Activated T-cell treated with anti-CD3 and anti-CD28 coated beads, Interleukin-2, amount 50 U/mL, for 72 hours (primary cell): ENCODE measurements around the gene COL5A1. TPM values are rescaled to one million over a fixed set of nuclear protein-coding genes. Genes with fewer than 3 reads are reported as not detected.
"Not testable (repeated sequence)": the region's sequence is repeated elsewhere in the genome, so short reads cannot be mapped to it uniquely, and the experiment has no call there.

Experiments used
- ATAC-seq, 2 donors: fragments of 150-1000 bp; cut with Tn5 transposase; replicated peaks in 1 of 2; 2 replicates each; pipeline ENCODE4 v1.10.0; 2021; ENCODE audit warnings: moderate library complexity in 2 of 2, mild to moderate bottlenecking in 1 of 2
- DNase-seq, 2 donors: peaks; one replicate each; pipeline ENCODE4 v3.0.0; 2021 to 2022; ENCODE audit warnings: mixed read lengths in 1 of 2
- H3K27ac Mint-ChIP-seq: one replicate; pipeline ENCODE4 v1.8.0; 2022; ENCODE audit warnings: mild to moderate bottlenecking, moderate library complexity, mixed read lengths
- H3K27me3 Mint-ChIP-seq: one replicate; pipeline ENCODE4 v1.8.0; 2022; ENCODE audit warnings: low read depth, mixed read lengths
- H3K36me3 Mint-ChIP-seq, 2 donors: one replicate each; pipeline ENCODE4 v1.8.0; 2022; ENCODE audit warnings: mixed read lengths in 2 of 2, mild to moderate bottlenecking in 1 of 2; ENCODE audit not compliant: insufficient read depth in 2 of 2
- H3K4me1 Mint-ChIP-seq: one replicate; pipeline ENCODE4 v1.8.0; 2022; ENCODE audit warnings: low read depth, mixed read lengths
- H3K4me3 Mint-ChIP-seq, 2 donors: one replicate each; pipeline ENCODE4 v1.8.0; 2022; ENCODE audit warnings: mild to moderate bottlenecking in 2 of 2, mixed read lengths in 2 of 2, moderate library complexity in 2 of 2
- H3K9me3 Mint-ChIP-seq, 2 donors: one replicate each; pipeline ENCODE4 v1.8.0; 2022; ENCODE audit warnings: mixed read lengths in 2 of 2
- total RNA-seq, 2 donors: library from RNA; stranded (reverse); gene quantifications; one replicate each; pipeline ENCODE4 v1.2.3, GENCODE V29; 2022

COL5A1 gene
- total RNA-seq, 2 donors from 2014 or later, result 0.49 TPM; not detected in 1

DNA sequence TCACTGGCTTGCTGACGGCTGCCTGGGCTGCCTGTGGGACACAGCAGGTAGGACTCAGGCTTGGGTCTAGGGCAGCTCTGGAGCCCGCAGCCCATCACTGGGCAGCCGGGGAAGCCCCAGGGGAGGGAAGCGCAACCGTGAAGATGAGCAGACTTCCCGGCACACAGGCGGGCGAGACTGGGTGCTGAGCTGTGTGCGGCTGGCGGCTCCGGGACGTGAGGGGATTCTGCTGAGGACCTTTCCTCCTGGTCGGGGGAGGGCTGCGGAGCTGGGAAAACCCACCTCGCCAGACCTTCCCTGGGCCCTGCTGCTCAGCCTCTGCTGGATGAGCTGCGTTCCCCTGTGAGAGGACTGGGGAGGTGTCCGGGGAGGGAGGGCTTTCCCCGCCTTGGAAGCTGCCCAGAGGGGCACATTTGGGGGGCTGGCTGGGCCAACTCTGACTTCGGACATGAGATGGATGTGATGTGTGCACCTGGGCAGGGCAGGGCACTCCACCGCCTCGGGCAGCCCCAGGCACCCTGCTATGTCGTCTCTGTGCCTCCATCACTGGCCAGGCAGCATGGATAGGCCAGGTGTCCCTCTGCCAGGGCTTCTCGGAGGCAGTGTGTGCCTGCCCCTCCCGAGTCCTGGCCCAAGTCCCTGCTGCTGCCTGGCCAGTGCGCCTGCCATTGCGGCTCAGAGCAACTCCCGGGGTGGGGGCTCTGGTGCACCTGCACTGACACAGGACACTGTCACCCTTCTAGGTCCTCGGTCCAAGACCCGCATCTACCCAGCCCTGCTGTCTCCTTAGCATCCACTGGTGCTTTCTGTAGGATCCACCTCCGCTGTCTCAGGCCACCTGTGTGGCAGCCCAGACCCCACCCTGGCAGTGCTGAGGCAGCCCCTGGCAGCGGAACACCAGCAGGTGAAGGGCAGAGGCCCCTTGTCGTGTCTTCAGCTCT is 66.4 kb downstream of the COL5A1 start:
- Mint-ChIP-seq H3K4me1 (no peaks in the 10 kb centered on the region), H3K9me3 (peaks cover 0 to 1% of the 10 kb centered on the region in 2 donors), H3K36me3 (no peaks in the 10 kb centered on the region), H3K27ac (no peak overlapping the region), H3K4me3 (no peak overlapping the region), H3K27me3 (no peaks in the 10 kb centered on the region)
- DNase-seq (no peak), ATAC-seq (no peak)

DNA sequence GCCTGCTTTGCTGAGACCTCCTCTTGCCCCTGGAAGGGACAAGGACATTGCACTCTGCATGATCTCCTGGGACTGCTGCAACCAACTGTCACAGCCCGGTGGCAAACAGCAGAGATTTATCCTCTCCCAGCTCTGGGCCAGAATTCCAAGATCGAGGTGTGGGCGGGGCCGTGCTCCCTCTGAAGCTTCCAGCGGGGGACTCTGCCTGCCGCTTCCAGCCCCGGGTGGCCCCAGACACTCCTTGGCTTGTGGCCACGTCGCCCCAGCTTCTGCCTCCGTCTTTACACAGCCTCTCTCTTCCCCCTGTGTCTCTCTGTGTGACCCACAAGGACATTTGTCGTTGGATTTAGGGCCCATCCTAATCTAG is 67.1 kb downstream of the COL5A1 start:
- Mint-ChIP-seq H3K4me1 (no peaks in the 10 kb centered on the region), H3K4me3 (no peak overlapping the region), H3K36me3 (no peaks in the 10 kb centered on the region), H3K27me3 (no peaks in the 10 kb centered on the region), H3K9me3 (peaks cover 1 to 4% of the 10 kb centered on the region in 2 donors), H3K27ac (no peak overlapping the region)
- DNase-seq, result no peak
- ATAC-seq, result no peak

DNA sequence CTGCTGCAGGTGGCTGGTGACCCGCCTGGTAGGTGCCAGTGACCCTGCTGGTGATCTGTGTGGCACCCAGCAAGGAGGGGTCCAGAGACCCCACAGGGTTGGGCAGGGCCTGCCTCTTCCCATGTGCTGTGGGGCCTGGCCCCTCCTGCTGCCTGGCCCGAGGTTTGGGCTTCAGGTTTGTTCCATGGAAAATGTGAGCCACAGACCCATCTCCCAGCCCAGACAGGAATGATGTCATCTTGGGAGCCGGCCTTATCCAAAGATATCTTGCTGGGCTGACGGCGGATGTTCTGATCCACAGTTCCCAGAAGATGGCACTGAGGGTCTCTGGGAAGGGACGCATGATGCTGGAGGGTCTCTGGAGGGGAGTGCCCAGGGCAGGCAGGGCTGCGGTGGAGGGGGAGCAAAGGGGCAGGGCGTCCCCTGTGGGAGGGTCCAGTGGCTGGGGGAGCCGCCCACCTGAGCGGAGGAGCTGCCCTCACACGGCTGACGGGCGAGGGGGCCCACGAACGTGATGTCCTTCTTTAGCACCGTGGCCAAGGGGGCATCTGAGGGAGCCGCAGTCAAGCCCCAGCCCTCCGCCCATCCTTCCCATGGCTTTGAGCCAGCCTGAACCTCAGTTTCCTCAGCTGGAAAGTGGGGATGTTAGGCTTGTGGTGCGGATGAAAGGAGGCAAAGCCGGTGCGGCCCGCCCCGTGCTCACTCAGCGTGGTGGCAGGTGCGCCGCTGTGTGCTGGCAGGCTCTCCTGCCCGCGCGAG is 68.1 kb downstream of the COL5A1 start:
- ATAC-seq, result no peak
- H3K36me3 Mint-ChIP-seq, result no peaks in the 10 kb centered on the region
- H3K4me3 Mint-ChIP-seq, result no peak overlapping the region
- H3K27me3 Mint-ChIP-seq, result no peaks in the 10 kb centered on the region
- no peaks in the 10 kb centered on the region for H3K4me1 Mint-ChIP-seq
- DNase-seq, result no peak
- H3K9me3 Mint-ChIP-seq, result peaks cover 3 to 7% of the 10 kb centered on the region in 2 donors
- no peak overlapping the region for H3K27ac Mint-ChIP-seq

DNA sequence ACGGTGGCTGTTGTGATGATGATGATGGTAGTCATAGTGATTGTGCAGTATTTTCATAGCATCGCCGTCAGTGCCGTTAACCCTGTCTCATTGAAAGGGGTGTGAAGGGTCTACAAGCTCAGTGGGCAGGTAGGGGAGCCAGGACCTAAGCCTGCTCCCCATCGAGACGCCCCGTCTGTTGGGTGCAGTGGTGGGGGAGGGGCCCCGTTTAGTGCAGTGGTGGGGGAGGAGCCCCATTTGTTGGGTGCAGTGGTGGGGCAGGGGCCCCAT is 68.6 kb downstream of the COL5A1 start:
- Mint-ChIP-seq H3K27me3 (no peaks in the 10 kb centered on the region), H3K4me3 (no peak overlapping the region), H3K9me3 (peaks cover 3 to 8% of the 10 kb centered on the region in 2 donors), H3K27ac (no peak overlapping the region), H3K36me3 (no peaks in the 10 kb centered on the region), H3K4me1 (no peaks in the 10 kb centered on the region)
- no peak for ATAC-seq
- no peak for DNase-seq

DNA sequence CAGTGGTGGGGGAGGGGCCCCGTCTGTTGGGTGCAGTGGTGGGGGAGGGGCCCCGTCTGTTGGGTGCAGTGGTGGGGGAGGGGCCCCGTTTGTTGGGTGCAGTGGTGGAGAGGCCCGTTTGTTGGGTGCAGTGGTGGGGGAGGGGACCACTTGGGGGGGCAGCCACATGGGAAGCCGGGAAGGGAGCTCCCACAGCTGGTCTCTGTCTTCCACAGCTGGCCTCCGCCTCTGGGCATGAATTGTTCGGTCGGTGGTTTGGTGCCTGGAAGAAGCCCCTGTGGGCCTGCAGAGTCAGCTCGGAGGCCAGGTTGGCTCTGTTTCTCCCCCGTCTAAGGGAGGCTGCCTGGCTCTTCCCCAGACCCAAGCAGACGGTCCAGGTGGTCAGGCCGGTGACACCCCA is 69.3 kb downstream of the COL5A1 start:
- Mint-ChIP-seq H3K27me3 (no peaks in the 10 kb centered on the region), H3K36me3 (no peaks in the 10 kb centered on the region), H3K9me3 (peaks cover 3 to 8% of the 10 kb centered on the region in 2 donors), H3K27ac (no peak overlapping the region), H3K4me1 (no peaks in the 10 kb centered on the region), H3K4me3 (no peak overlapping the region)
- no peak for DNase-seq
- ATAC-seq, result no peak

DNA sequence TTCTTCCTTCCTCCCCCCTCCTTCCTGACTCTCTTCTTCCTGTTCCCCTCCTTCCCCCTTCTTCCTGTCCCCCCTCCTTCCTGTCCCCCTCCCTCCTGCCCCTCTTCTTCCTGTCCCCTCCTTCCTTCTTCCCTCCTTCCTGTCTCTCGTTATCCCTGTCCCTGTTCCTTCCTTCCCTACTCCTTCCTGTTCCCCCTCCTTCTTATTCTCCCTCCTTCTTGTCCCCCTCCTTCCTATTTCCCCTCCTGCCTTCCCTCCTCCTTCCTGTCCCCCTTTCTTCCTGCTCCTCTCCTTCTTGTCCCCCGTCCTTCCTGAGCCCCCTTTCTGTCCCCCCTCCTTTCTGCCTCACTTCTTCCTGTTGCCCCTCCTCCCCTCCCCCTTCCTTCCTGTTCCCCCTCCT is 70.6 kb downstream of the COL5A1 start:
- Mint-ChIP-seq H3K9me3 (peaks cover 3 to 8% of the 10 kb centered on the region in 2 donors), H3K4me3 (no peak overlapping the region), H3K27me3 (no peaks in the 10 kb centered on the region), H3K4me1 (no peaks in the 10 kb centered on the region), H3K36me3 (no peaks in the 10 kb centered on the region), H3K27ac (no peak overlapping the region)
- ATAC-seq (no peak), DNase-seq (no peak)

DNA sequence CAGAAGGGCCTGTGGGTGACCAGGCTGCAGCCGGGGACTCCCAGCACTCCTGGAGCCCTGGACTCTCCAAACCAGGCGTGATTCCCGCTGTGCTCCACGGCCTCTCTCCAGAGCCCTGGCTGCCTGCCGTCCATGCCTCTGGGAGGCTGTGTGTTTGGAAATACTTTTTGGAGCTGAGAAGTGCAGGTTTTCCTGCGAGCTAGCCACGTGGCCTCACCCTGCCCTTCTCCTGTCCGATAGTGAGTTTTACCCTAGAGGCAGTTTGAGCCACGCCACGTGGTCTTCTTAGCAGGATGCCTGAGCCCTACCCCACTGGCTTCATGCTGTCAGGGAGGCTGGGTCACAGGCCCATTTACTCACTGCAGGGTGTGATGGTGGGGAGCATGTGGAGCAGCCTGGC is 71.3 kb downstream of the COL5A1 start:
- Mint-ChIP-seq H3K9me3 (peaks cover 3 to 8% of the 10 kb centered on the region in 2 donors), H3K27ac (no peak overlapping the region), H3K27me3 (no peaks in the 10 kb centered on the region), H3K36me3 (no peaks in the 10 kb centered on the region), H3K4me1 (no peaks in the 10 kb centered on the region), H3K4me3 (no peak overlapping the region)
- no peak for DNase-seq
- no peak for ATAC-seq

DNA sequence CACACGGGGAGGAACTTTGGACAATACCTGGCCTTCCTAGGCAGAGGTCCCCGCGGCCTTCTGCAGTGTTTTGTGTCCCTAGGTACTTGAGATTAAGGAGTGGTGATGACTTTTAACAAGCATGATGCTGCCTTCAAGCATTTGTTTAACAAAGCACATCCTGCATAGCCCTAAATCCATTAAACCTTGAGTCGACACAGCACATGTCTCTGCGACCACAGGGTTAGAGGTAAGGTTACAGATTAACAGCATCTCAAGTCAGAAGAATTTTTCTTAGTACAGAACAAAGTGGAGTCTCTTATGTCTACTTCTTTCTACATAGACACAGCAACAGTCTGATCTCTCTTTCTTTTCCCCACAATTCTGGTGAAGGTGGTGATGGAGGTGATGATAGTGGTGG is 73.9 kb downstream of the COL5A1 start:
- DNase-seq, H3K36me3 Mint-ChIP-seq, ATAC-seq: not testable (repeated sequence)

DNA sequence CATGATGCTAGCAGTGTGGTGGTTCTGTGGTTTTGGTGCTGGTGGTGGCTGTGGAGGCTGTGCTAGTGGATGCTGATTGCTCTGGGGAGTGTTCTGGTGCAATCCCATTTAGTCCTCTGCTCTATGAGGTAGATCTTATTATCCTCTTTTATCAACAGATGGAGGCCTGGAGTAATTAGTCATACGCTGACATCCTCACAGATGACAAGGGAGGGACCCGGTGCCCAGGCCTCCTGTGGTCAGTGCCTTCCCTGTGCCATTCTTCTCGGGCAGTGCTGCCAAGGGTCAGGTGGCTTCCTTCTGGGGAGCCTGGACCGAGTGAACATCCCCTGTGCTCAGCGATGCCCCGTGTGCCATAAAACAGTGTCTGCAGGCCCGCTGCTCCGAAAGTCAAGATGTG is 74.5 kb downstream of the COL5A1 start:
- no peaks in the 10 kb centered on the region for H3K4me1 Mint-ChIP-seq
- no peak overlapping the region for H3K4me3 Mint-ChIP-seq
- no peak overlapping the region for H3K27ac Mint-ChIP-seq
- no peak for DNase-seq
- no peak for ATAC-seq
- H3K36me3 Mint-ChIP-seq, result no peaks in the 10 kb centered on the region
- H3K9me3 Mint-ChIP-seq, result peaks cover 3 to 8% of the 10 kb centered on the region in 2 donors
- no peaks in the 10 kb centered on the region for H3K27me3 Mint-ChIP-seq

More for the DNA sequence above, 73.9 kb downstream of the COL5A1 start:
- H3K4me1 Mint-ChIP-seq, H3K27me3 Mint-ChIP-seq, H3K9me3 Mint-ChIP-seq, H3K27ac Mint-ChIP-seq, H3K4me3 Mint-ChIP-seq: not testable (repeated sequence)

DNA sequence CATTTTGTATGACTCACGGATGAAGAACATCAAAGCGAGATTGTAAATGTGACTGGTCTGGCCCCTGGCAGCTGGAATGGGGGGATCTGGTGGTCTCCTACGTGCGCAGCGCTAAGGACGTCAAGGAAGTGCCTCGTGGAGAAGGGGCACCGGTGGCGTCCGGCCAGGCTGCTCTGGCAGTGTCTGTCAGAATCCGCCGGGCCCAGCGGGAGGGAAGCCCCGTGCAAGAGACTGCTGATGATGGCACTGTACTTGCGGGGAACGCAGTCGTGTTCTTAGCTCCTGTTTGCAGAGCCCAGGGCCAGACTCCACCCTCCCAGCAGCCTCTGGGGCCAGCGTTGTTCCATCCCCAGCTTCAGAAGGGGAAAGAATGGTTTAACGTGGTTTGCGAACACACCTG is 75.5 kb downstream of the COL5A1 start:
- Mint-ChIP-seq H3K4me1 (no peaks in the 10 kb centered on the region), H3K27me3 (no peaks in the 10 kb centered on the region), H3K36me3 (no peaks in the 10 kb centered on the region), H3K27ac (no peak overlapping the region), H3K4me3 (no peak overlapping the region), H3K9me3 (peaks cover 3 to 8% of the 10 kb centered on the region in 2 donors)
- no peak for DNase-seq
- ATAC-seq, result no peak

DNA sequence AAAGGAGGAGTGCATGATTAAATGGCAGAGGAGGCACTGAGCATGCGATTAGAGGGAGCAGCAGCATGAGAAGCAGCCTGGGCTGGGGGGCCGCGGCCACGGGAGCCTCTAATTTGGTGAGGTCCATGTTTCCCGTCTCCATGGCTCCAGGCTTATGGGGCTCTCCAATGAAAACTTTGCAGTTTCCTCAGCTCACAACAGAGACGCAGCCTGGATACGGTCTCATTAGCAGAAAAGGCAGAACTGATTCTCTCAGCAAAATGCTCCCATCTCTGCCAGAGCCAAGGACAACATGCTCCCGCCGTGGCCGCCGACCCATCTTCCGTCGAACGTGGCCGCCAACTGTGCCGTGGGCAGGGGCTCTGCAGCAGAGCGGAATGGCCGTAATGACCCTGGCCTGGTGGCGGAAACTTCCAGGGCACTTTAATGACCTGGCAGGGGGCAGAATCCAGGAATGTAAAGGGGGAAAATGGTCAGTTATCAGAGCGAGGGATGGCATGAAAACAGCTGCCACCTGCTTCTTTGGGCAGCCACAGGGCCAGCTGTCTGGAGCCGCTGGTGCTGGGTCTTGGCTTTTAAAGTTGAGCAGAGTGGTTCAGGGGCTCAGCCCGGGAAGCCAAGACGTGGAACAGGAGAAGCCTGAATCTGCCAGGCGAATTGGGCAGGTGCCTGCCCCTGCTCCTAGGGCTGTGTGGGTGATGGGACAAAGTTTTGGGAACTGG is 76.5 kb downstream of the COL5A1 start:
- Mint-ChIP-seq H3K36me3 (no peaks in the 10 kb centered on the region), H3K27ac (no peak overlapping the region), H3K27me3 (peaks cover 6% of the 10 kb centered on the region), H3K4me1 (no peaks in the 10 kb centered on the region), H3K9me3 (peaks cover 2 to 8% of the 10 kb centered on the region in 2 donors), H3K4me3 (no peak overlapping the region)
- ATAC-seq (no peak), DNase-seq (no peak)

DNA sequence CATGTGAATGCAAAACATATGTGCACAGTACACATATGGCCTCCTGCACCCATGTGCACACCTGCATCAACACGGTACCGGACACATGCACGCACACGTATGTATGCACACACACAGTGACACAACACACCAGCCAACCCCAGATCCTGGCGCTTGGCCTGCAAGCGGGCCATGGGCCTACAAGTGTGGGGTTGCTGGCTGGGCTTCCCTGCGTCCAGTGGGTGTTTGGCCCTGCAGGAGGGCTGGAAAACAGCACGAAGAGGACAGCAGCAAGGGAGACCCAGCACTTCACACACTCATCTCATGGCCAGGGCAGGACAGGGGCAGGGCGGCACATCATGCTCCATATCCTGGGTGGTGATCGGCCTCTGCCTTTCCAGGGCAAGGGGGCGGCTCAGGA is 77.7 kb downstream of the COL5A1 start:
- Mint-ChIP-seq H3K27me3 (peaks cover 6% of the 10 kb centered on the region), H3K27ac (no peak overlapping the region), H3K4me3 (no peak overlapping the region), H3K9me3 (peaks cover 0 to 1% of the 10 kb centered on the region in 2 donors), H3K36me3 (no peaks in the 10 kb centered on the region), H3K4me1 (no peaks in the 10 kb centered on the region)
- ATAC-seq (no peak), DNase-seq (no peak)

DNA sequence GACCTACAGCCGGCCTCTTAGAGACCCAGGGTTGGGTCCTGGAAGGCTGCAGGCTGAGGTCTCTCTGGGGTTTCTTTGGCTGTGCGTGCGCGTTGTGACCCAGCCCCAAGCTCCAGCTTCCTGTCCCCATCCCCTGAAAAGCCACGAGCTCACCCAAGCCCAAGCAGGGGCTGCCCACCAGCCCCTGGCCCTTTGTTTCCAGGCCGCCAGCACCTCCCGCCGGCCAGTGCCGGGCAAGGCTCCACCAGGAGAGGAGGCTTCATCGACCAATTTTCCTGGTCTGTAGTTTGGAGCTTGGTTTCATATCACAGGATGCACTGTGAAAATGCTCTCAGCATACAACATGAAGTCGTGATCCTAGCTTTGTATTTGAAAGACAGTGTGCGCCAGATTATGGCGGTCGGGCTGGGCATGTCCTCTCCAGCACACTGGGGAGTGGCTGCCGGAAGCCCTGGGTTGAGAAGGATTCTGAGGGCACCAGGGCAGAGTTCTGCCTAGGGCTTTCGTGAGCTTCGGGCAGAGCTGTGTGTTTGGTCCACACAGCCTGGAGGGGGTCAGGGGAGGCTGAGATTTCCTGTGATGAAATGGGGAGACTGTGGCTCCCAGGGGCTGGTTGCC is 78.6 kb downstream of the COL5A1 start:
- no peak for DNase-seq
- Mint-ChIP-seq H3K9me3 (no peaks in the 10 kb centered on the region), H3K36me3 (no peaks in the 10 kb centered on the region), H3K27me3 (peaks cover 6% of the 10 kb centered on the region), H3K4me3 (no peak overlapping the region), H3K4me1 (no peaks in the 10 kb centered on the region), H3K27ac (no peak overlapping the region)
- no peak for ATAC-seq
